Left renal pelvis (tissue), 4 donors: ENCODE data around the gene WNT10A. TPM values are rescaled to one million over a fixed set of nuclear protein-coding genes. Genes with fewer than 3 reads are reported as not detected.

Experiments
- DNase-seq, 4 donors: peaks; one replicate each; pipeline ENCODE4 v3.0.0-alpha.2; 2013; ENCODE audit warnings: low read depth in 4 of 4, low spot score in 3 of 4
- polyA plus RNA-seq, 4 donors: library from polyadenylated mRNA; unstranded; fragments of 120-200 nt; gene quantifications; one replicate each; pipeline ENCODE4 v1.2.1, GENCODE V29; 2013; ENCODE audit not compliant: insufficient read length in 4 of 4

WNT10A gene
- polyA plus RNA-seq, 4 donors = 0.08 to 1.5 (median 0.96) TPM

DNA sequence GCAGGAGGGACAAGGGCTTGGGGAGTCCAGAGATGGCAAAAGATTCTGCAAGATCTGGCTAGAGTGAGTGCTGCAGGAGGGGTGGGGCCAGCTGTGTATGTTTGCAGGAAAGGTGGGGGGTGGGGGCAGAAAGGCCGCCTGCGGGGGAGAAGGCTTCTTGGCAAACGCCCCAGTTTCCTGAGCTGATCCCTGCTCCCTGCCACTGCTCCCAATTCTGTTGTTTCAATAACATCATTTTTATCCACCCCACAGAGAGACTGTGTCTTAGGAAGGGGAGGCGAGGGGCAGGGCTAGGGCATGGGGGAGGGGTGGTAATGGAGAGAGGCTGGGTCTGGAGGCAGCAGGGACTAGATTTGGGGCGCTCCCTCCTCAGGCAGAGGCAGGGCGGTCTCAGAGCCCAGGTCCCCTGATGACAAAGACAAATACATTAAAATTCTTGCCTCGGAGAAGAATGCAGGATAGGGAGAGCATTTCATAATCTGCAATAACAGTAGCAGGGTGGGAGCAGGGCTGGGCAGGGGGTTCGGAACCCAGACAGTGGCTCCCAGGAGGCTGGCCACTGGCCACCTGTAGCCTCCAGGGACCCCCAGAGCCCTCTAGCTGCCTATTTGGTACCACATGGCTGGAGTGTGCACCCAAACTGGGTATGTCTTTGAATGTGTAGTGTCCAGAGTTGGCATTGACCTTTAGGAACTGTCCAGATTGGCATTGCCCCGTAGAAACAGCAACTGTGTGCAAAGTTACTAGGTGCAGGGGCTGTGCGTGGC is 23.1 kb upstream of the WNT10A start:
- DNase-seq = no peak

- DNase-seq = no peak
Observed at GRCh38 chr2:218858138-218858445, 22.6 kb upstream of the WNT10A start.

DNA sequence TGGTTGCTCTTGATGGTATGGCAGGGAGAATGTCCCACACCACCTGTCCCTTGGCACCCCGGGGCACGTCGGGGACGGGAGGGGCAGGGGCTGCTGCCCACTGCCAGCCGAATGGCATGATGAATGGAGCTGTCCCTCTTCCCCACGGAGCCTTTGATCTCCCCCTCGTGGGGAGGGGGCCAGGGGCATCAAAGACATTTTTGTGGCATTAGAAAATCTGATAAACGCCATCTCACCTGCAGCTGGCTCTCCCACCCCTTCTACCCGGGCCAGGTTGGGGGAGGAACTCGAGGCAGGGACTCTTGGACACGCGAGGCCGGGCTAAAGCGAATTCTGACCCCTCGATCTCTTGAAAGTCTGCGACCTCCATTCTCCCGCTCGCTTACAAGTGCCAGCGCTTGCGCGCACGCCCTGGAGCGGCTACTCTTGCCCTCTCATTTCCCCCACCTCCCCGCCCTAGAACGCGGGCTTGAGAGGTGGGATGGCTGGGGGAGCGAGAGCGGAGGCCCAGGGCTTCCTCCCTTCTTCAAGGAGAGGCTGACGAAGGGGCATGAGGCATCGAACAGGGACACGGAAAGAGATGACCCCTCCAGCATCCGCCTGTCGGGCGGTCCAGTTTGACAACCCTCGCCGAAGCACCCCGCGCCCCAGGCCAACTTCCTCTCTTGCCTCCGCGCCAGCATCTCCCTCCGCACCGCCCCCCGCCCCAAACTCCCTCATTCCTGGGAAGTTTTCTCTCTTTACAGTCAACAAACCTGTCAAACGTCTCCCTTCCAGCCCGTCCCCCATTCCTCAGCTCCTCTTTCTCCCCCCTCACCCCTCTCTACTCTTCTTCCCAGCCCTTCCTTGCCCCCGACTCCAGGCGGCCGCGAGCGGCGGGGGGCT is 21.7 kb upstream of the WNT10A start:
- no peak for DNase-seq

- DNase-seq = no peak
Observed at GRCh38 chr2:218859556-218859987, 21.1 kb upstream of the WNT10A start, which contains the start of gene WNT6. Gene WNT6 (plus strand): TSS chr2:218859805. CDS start chr2:218860038, 233 bp downstream.

DNA sequence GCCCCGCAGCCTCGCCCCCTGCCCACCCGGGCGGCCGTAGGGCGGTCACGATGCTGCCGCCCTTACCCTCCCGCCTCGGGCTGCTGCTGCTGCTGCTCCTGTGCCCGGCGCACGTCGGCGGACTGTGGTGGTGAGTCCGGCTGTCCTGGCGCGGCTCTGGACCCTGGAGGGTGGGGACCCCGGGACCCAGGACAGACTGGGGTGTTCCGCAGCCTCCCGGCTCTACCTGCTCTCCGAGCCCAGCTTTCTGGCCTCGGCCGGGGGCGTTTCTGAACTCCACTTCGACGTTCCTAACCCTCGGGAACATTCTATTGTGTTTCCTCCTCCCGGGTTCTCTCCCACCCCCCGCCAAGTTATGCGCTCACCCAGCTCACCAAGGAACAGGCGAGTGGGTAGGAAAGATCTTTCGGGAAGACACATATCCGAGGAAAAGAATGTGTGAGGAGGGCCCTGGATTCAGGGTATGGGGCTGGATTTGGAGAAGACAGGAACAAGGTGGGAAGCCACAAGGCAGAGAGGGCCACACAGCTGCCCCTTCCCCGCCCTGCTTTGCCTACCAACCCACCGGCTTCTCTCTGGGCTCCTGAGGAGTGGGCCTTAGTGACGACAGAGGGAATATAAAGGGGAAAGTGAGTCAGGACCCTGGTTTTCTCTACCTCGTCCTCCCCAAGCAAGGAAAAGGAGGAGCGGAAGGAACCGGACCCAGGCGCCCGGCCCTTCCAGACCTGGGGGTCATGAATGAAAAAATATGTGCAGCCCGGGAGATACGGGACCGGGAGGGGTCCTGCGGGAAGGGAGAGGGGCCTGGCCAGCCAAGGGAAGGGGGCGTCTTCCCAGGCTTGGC is 20.4 kb upstream of the WNT10A start:
- DNase-seq = no peak

GRCh38 chr2:218860950-218861381 is 19.7 kb upstream of the WNT10A start:
- DNase-seq = peak in 3 of 4 donors; percentile 51 to 71 (median 67)

GRCh38 chr2:218861645-218862318 is 18.9 kb upstream of the WNT10A start:
- DNase-seq = no peak

- no peak for DNase-seq
Observed at GRCh38 chr2:218863021-218863520, 17.6 kb upstream of the WNT10A start.

DNA sequence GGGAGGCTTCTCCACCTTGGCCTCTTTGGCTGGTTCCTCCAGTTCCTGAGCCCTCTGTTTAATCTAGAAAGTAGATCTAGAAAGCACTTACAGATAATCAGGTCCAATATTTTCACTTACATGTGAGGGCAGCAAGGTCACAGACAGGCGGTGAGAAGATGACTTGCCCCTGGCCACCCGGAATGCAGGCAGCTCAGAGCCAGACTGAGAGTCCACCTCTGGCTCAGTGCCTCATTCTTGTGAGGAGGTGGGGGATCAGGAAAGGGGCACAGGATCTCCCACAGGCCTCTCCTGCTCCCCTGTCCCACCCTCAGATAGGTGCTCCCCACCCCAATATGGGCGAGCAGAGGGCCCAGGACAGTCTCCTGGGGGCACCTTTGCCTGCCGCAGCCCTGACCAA is 15.3 kb upstream of the WNT10A start:
- DNase-seq = no peak

DNA sequence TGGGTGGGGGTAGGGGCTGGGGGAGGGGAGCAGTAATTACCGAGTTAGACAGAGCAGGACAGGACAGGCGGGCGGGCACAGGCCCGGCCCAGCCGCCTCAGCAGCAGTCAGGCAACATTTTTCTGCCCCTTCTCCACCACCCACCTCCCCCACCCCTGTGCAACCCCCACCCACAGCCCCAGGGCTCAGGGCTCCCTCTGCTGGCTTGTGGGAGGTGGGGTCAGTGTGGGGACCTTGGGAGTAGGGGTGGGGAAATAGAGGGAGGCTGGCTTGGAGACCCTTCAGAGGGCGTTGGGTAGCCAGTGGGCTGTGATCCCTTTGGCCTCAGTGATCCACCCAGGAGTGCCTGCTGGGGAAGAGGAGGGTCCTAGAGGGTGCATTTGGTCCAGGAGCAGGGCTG is 14.7 kb upstream of the WNT10A start:
- DNase-seq = no peak

GRCh38 chr2:218867900-218868299 is 12.8 kb upstream of the WNT10A start:
- no peak for DNase-seq

GRCh38 chr2:218869064-218869463 is 11.6 kb upstream of the WNT10A start:
- DNase-seq = no peak

DNA sequence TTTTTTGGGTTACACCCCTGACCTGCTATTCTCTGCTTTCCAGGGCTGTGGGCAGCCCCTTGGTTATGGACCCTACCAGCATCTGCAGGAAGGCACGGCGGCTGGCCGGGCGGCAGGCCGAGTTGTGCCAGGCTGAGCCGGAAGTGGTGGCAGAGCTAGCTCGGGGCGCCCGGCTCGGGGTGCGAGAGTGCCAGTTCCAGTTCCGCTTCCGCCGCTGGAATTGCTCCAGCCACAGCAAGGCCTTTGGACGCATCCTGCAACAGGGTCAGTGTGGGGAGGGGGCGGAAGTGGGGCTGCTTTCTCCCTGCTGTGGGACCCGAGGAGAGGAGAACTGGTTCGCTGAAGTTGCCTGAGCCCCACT is 9.7 kb upstream of the WNT10A start:
- DNase-seq = no peak

DNA sequence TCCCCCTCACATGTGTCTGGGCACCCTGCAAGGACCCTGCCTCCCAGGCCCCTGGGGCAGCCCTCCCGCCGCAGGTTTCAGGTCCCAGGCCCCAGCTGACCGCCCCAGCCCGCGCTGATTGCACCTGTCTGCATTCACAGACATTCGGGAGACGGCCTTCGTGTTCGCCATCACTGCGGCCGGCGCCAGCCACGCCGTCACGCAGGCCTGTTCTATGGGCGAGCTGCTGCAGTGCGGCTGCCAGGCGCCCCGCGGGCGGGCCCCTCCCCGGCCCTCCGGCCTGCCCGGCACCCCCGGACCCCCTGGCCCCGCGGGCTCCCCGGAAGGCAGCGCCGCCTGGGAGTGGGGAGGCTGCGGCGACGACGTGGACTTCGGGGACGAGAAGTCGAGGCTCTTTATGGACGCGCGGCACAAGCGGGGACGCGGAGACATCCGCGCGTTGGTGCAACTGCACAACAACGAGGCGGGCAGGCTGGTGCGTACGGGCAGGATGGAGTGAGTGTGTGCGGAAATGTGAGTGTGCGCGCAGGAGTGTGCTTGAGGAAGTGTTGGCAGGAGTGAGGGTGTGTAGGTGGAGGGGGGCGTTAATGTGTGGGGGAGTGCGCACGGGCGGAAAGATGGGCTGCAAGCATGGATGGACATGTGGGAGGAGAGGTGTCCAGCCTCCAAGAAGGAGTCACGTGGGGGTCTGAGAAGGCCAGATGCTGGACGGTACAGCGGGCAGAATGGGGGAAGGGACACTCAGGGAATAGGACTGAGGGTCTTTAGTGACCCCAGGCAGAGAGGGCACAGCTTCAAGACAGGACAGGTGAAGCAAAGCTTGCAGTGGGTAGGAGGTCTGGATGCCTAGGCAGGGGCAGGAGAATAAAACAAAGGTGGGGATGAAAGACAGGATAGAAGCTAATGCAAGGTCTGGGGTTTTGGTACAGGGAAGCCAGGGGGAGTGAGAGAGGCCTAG is 9.0 kb upstream of the WNT10A start:
- DNase-seq = no peak

- DNase-seq = no peak
Observed at GRCh38 chr2:218872645-218873358, 7.8 kb upstream of the WNT10A start.

DNA sequence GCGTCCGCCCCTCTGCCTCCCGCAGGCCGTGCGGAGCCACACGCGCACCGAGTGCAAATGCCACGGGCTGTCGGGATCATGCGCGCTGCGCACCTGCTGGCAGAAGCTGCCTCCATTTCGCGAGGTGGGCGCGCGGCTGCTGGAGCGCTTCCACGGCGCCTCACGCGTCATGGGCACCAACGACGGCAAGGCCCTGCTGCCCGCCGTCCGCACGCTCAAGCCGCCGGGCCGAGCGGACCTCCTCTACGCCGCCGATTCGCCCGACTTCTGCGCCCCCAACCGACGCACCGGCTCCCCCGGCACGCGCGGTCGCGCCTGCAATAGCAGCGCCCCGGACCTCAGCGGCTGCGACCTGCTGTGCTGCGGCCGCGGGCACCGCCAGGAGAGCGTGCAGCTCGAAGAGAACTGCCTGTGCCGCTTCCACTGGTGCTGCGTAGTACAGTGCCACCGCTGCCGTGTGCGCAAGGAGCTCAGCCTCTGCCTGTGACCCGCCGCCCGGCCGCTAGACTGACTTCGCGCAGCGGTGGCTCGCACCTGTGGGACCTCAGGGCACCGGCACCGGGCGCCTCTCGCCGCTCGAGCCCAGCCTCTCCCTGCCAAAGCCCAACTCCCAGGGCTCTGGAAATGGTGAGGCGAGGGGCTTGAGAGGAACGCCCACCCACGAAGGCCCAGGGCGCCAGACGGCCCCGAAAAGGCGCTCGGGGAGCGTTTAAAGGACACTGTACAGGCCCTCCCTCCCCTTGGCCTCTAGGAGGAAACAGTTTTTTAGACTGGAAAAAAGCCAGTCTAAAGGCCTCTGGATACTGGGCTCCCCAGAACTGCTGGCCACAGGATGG is 7.1 kb upstream of the WNT10A start:
- DNase-seq = no peak

DNA sequence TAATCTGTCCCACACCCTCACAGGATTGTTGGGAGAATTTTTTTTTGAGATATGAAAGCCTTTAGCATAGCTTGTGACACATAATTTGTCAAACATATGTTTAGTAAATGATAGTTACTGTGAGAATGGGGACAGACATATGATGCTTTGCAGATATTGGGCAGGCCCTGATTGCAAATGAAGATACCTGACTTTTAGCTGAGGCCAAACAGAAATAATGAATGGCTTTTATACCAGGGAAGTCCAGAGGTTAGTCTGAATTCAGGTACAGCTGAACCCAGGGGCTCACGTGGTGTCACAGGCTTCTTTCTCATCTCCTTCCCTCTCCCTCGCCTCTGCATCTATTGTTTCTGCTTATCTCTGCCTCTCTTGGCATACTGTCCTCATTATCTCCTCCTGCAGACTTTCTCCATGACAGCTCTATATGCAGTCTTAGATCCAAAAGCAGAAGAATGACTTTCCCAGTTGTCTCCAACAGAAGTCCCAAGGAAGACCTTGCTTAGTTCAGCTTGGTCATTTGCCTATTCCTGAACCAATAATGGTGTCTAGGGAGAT is 4.9 kb upstream of the WNT10A start:
- DNase-seq = no peak
